Astrocyte (in vitro differentiated cells and primary cell): ENCODE results near the gene USP50.
"Not testable (repeated sequence)": the region's sequence is repeated elsewhere in the genome, so short reads cannot be mapped to it uniquely, and the experiment has no call there.

ENCODE experiments used
- EZH2 ChIP-seq: IDR thresholded peaks from 2 replicates; pipeline ENCODE4 v1.6.1; 2012; ENCODE audit warnings: mild to moderate bottlenecking, low read length, inconsistent platforms; ENCODE audit not compliant: insufficient read depth
- TF ChIP-seq, protein P1 (sequence below): IDR thresholded peaks from 2 replicates; pipeline ENCODE4 v1.5.1; 2011; ENCODE audit warnings: low read depth, mild to moderate bottlenecking, inconsistent platforms, low read length, moderate library complexity; ENCODE audit not compliant: insufficient read depth

DNA sequence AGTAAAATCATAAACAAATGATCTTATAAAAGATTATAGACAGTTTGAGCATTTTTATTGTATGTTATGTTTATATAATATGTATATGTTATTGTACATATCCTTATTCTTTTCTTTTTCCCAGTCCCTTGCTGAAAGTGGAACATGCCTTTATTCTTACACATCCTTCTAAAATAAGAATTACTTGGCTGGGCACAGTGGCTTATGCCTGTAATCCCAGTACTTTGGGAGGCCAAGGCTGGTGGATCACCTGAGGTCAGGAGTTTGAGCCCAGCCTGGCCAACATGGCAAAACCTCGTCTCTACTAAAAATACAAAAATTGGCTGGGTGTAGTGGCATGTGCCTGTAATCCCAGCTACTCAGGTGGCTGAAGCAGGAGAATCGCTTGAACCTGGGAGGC lies 51.9 kb downstream of the USP50 start:
- TF ChIP-seq, protein P1, sequence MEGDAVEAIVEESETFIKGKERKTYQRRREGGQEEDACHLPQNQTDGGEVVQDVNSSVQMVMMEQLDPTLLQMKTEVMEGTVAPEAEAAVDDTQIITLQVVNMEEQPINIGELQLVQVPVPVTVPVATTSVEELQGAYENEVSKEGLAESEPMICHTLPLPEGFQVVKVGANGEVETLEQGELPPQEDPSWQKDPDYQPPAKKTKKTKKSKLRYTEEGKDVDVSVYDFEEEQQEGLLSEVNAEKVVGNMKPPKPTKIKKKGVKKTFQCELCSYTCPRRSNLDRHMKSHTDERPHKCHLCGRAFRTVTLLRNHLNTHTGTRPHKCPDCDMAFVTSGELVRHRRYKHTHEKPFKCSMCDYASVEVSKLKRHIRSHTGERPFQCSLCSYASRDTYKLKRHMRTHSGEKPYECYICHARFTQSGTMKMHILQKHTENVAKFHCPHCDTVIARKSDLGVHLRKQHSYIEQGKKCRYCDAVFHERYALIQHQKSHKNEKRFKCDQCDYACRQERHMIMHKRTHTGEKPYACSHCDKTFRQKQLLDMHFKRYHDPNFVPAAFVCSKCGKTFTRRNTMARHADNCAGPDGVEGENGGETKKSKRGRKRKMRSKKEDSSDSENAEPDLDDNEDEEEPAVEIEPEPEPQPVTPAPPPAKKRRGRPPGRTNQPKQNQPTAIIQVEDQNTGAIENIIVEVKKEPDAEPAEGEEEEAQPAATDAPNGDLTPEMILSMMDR: not testable (repeated sequence)
- TF ChIP-seq EZH2: not testable (repeated sequence)
